H9 (cell line): ENCODE data around the gene ESRRB. TPM values are rescaled to one million over a fixed set of nuclear protein-coding genes. Genes with fewer than 3 reads are reported as not detected.

Source experiments
- DNase-seq: peaks from one replicate; pipeline ENCODE4 v3.0.0-alpha.2; 2017
- H2AFZ ChIP-seq: one replicate; pipeline ENCODE4 v1.6.1; 2013; ENCODE audit warnings: mild to moderate bottlenecking, low read length, control low read depth, moderate library complexity
- H2AK5ac ChIP-seq: 2 replicates; pipeline ENCODE4 v1.6.1; 2013; ENCODE audit warnings: low read length, control low read depth, mixed read lengths; ENCODE audit not compliant: insufficient read length
- H2BK120ac ChIP-seq: one replicate; pipeline ENCODE4 v1.6.1; 2013; ENCODE audit warnings: low read depth, mild to moderate bottlenecking, low read length, control low read depth, inconsistent platforms; ENCODE audit not compliant: poor library complexity, severe bottlenecking
- H2BK12ac ChIP-seq: 2 replicates; pipeline ENCODE4 v1.6.1; 2013; ENCODE audit warnings: low read length, control low read depth, mixed read lengths, low read depth; ENCODE audit not compliant: insufficient read length
- H2BK15ac ChIP-seq: 2 replicates; pipeline ENCODE4 v1.6.1; 2013; ENCODE audit warnings: low read depth, low read length, control low read depth
- H2BK20ac ChIP-seq: one replicate; pipeline ENCODE4 v1.6.1; 2013; ENCODE audit warnings: low read depth, mild to moderate bottlenecking, low read length, control low read depth, inconsistent platforms; ENCODE audit not compliant: poor library complexity, severe bottlenecking
- H2BK5ac ChIP-seq: 2 replicates; pipeline ENCODE4 v1.6.1; 2013; ENCODE audit warnings: low read length, control low read depth, mixed read lengths; ENCODE audit not compliant: insufficient read length
- H3K14ac ChIP-seq: 2 replicates; pipeline ENCODE4 v1.6.1; 2013; ENCODE audit warnings: low read length, control low read depth; ENCODE audit not compliant: insufficient read depth
- H3K18ac ChIP-seq: 2 replicates; pipeline ENCODE4 v1.6.1; 2013; ENCODE audit warnings: low read depth, mild to moderate bottlenecking, mixed read lengths, low read length, control low read depth; ENCODE audit not compliant: insufficient read length
- H3K23ac ChIP-seq: 2 replicates; pipeline ENCODE4 v1.6.1; 2013; ENCODE audit warnings: low read length, control low read depth, mixed read lengths, low read depth; ENCODE audit not compliant: insufficient read length
- H3K23me2 ChIP-seq: 2 replicates; pipeline ENCODE4 v1.6.1; 2013; ENCODE audit warnings: low read depth, mild to moderate bottlenecking, mixed read lengths, low read length, control low read depth; ENCODE audit not compliant: insufficient read length, poor library complexity, severe bottlenecking
- H3K27ac ChIP-seq: 2 replicates; pipeline ENCODE4 v1.5.1; 2013; ENCODE audit warnings: low read length, control low read depth, mixed read lengths, low read depth; ENCODE audit not compliant: insufficient read length
- H3K27me3 ChIP-seq: 2 replicates; pipeline ENCODE4 v1.6.1; 2013; ENCODE audit warnings: low read length, control low read depth, inconsistent platforms; ENCODE audit not compliant: insufficient read depth
- H3K4ac ChIP-seq: 2 replicates; pipeline ENCODE4 v1.6.1; 2013; ENCODE audit warnings: low read depth, mild to moderate bottlenecking, control low read depth, inconsistent platforms, low read length, moderate library complexity
- H3K4me1 ChIP-seq: 2 replicates; pipeline ENCODE4 v1.6.1; 2013; ENCODE audit warnings: low read length, control low read depth, inconsistent platforms; ENCODE audit not compliant: insufficient read depth
- H3K4me2 ChIP-seq: 2 replicates; pipeline ENCODE4 v1.6.1; 2013; ENCODE audit warnings: low read length, control low read depth, mixed read lengths; ENCODE audit not compliant: insufficient read length, insufficient read depth
- H3K56ac ChIP-seq: 2 replicates; pipeline ENCODE4 v1.6.1; 2013; ENCODE audit warnings: low read depth, mild to moderate bottlenecking, mixed read lengths, low read length, control low read depth; ENCODE audit not compliant: insufficient read length
- H3K79me1 ChIP-seq: 2 replicates; pipeline ENCODE4 v1.6.1; 2013; ENCODE audit warnings: low read depth, mild to moderate bottlenecking, moderate library complexity, low read length, control low read depth, inconsistent platforms; ENCODE audit not compliant: insufficient read depth, poor library complexity, severe bottlenecking
- H3K79me2 ChIP-seq: 2 replicates; pipeline ENCODE4 v1.6.1; 2013; ENCODE audit warnings: low read length, control low read depth, inconsistent platforms; ENCODE audit not compliant: insufficient read depth
- H3K9ac ChIP-seq: 2 replicates; pipeline ENCODE4 v1.6.1; 2013; ENCODE audit warnings: low read length, control low read depth, mixed read lengths; ENCODE audit not compliant: insufficient read length; ENCODE audit errors: extremely low read depth
- H3K9me3 ChIP-seq: one replicate; pipeline ENCODE4 v1.6.1; 2013; ENCODE audit warnings: low read depth, low read length, inconsistent platforms; ENCODE audit not compliant: control insufficient read depth
- H3T11ph ChIP-seq: one replicate; pipeline ENCODE4 v1.6.1; 2013; ENCODE audit warnings: mild to moderate bottlenecking, low read length, control low read depth, inconsistent platforms
- H4K20me1 ChIP-seq: one replicate; pipeline ENCODE4 v1.6.1; 2013; ENCODE audit not compliant: control insufficient read depth, insufficient read length, insufficient read depth
- H4K5ac ChIP-seq: 2 replicates; pipeline ENCODE4 v1.6.1; 2013; ENCODE audit warnings: low read depth, mild to moderate bottlenecking, mixed read lengths, low read length, control low read depth; ENCODE audit not compliant: insufficient read length
- H4K8ac ChIP-seq: replicated peaks from 2 replicates; pipeline ENCODE4 v1.6.1; 2013; ENCODE audit warnings: low read length, control low read depth, mixed read lengths, low read depth; ENCODE audit not compliant: insufficient read length
- H4K91ac ChIP-seq: 2 replicates; pipeline ENCODE4 v1.6.1; 2013; ENCODE audit warnings: low read depth, mild to moderate bottlenecking, moderate library complexity, mixed read lengths, low read length, control low read depth; ENCODE audit not compliant: insufficient read length
- H3K27ac Mint-ChIP-seq, 3 experiments: 2 replicates in 2 of 3; 3 replicates in 1 of 3; pipeline ENCODE4 v1.8.0; 2020 to 2021; ENCODE audit warnings: mixed read lengths in 3 of 3, mild to moderate bottlenecking in 1 of 3, moderate library complexity in 1 of 3
- H3K27me3 Mint-ChIP-seq: 2 replicates; pipeline ENCODE4 v1.8.0; 2021; ENCODE audit warnings: low read depth, mild to moderate bottlenecking, moderate library complexity, mixed read lengths
- H3K36me3 Mint-ChIP-seq, 3 experiments: 2 replicates in 2 of 3; 3 replicates in 1 of 3; pipeline ENCODE4 v1.8.0; 2020 to 2021; ENCODE audit warnings: low read depth in 3 of 3, mixed read lengths in 3 of 3; ENCODE audit not compliant: insufficient read depth in 1 of 3
- H3K4me1 Mint-ChIP-seq, 2 experiments: 2 replicates each; pipeline ENCODE4 v1.8.0; 2020; ENCODE audit warnings: mixed read lengths in 2 of 2
- H3K4me3 Mint-ChIP-seq, 2 experiments: 2 replicates in 1 of 2; 3 replicates in 1 of 2; pipeline ENCODE4 v1.8.0; 2020 to 2021; ENCODE audit warnings: mild to moderate bottlenecking in 2 of 2, mixed read lengths in 2 of 2, moderate library complexity in 1 of 2
- H3K9me3 Mint-ChIP-seq, 2 experiments: 2 replicates in 1 of 2; 3 replicates in 1 of 2; pipeline ENCODE4 v1.8.0; 2020; ENCODE audit warnings: mild to moderate bottlenecking in 2 of 2, mixed read lengths in 2 of 2, moderate library complexity in 1 of 2
- WGBS: extraction: QIAGEN DNeasy Blood & Tissue Kit; methylation state at CpG from one replicate; pipeline ENCODE4 v1.1.7; 2013; ENCODE audit warnings: missing lambda C conversion rate, low lambda C conversion rate, mixed read lengths; ENCODE audit not compliant: insufficient read length; ENCODE audit errors: extremely low coverage; 5-methylcytosine and 5-hydroxymethylcytosine counted together
- total RNA-seq: library from RNA; stranded (reverse); gene quantifications from 2 replicates; pipeline ENCODE4 v1.2.1, GENCODE V29; 2021
- TF ChIP-seq, protein P1 (sequence below): fragments of 200-600 bp; sonication (generic); conservative IDR thresholded peaks from 3 replicates; pipeline ENCODE4 v1.8.0; 2021; ENCODE audit warnings: antibody characterized with exemption, mild to moderate bottlenecking

The ESRRB gene
- total RNA-seq, 1 experiment from 2014 or later: 0.11 TPM

DNA sequence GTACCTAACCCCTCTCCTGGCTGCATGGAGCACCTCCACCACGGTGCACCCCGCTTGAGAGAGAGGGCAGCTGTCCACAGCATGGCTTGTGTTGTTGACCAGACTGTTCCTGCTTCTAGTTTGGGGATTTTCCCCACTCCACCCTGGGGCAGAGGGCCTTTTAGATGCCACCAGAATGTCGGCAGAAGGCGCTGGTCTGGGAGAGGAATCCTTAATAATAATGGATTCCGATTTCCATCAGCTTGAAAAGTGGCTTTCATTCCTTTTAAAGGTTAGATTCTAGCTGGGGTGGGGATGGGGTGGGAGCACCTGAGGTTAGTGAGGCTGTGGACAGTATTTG is 1.8 kb downstream of the ESRRB start:
- Mint-ChIP-seq H3K27ac (no peak overlapping the region), H3K4me1 (peaks cover 11 to 17% of the 10 kb centered on the region in 2 experiments), H3K9me3 (peaks cover 0 to 3% of the 10 kb centered on the region in 2 experiments; a peak in 1 of 5 replicates), H3K27me3 (peaks cover 99% of the 10 kb centered on the region), H3K4me3 (peak overlapping the region; percentile 72 to 90), H3K36me3 (no peaks in the 10 kb centered on the region)
- no peaks in the 10 kb centered on the region for H4K20me1 ChIP-seq
- H2BK20ac ChIP-seq: no peak overlapping the region
- no peak overlapping the region for H2BK5ac ChIP-seq
- H4K5ac ChIP-seq: no peak overlapping the region
- peaks cover 40% of the 10 kb centered on the region for H3K27me3 ChIP-seq
- no peak overlapping the region for H3K27ac ChIP-seq
- no peak overlapping the region for H4K8ac ChIP-seq
- no peak overlapping the region for H2AFZ ChIP-seq
- no peak overlapping the region for H2BK120ac ChIP-seq
- peak overlapping the region; percentile 90 for H3K4me2 ChIP-seq
- WGBS: no CpG with 5 or more reads among the region's 5 CpGs
- no peak overlapping the region for H3K4ac ChIP-seq
- no peak overlapping the region for H2BK12ac ChIP-seq
- H3K23me2 ChIP-seq: peaks cover 15% of the 10 kb centered on the region
- no peak overlapping the region for H3K23ac ChIP-seq
- no peak overlapping the region for H3K14ac ChIP-seq
- peaks cover 4% of the 10 kb centered on the region; the same call in 1 of the 2 replicates for H3K4me1 ChIP-seq
- H3K9ac ChIP-seq: no peak overlapping the region
- no peak overlapping the region for H3T11ph ChIP-seq
- no peak overlapping the region for H4K91ac ChIP-seq
- H3K79me1 ChIP-seq: no peaks in the 10 kb centered on the region
- H2AK5ac ChIP-seq: no peak overlapping the region
- no peak overlapping the region for H3K56ac ChIP-seq
- no peaks in the 10 kb centered on the region for H3K79me2 ChIP-seq
- TF ChIP-seq, protein P1, sequence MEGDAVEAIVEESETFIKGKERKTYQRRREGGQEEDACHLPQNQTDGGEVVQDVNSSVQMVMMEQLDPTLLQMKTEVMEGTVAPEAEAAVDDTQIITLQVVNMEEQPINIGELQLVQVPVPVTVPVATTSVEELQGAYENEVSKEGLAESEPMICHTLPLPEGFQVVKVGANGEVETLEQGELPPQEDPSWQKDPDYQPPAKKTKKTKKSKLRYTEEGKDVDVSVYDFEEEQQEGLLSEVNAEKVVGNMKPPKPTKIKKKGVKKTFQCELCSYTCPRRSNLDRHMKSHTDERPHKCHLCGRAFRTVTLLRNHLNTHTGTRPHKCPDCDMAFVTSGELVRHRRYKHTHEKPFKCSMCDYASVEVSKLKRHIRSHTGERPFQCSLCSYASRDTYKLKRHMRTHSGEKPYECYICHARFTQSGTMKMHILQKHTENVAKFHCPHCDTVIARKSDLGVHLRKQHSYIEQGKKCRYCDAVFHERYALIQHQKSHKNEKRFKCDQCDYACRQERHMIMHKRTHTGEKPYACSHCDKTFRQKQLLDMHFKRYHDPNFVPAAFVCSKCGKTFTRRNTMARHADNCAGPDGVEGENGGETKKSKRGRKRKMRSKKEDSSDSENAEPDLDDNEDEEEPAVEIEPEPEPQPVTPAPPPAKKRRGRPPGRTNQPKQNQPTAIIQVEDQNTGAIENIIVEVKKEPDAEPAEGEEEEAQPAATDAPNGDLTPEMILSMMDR: no peak
- no peak for DNase-seq
- H2BK15ac ChIP-seq: no peak overlapping the region
- H3K9me3 ChIP-seq: no peaks in the 10 kb centered on the region
- no peak overlapping the region for H3K18ac ChIP-seq
